OCI-LY7 (cell line): ENCODE measurements around the gene RHBDD1.

Experiments
- CTCF ChIP-seq: fragments of 200-600 bp; sonication (generic); conservative IDR thresholded peaks from 2 replicates; pipeline ENCODE4 v1.5.1; 2014; ENCODE audit warnings: mild to moderate bottlenecking, antibody characterized with exemption, low read length, moderate library complexity, mixed read lengths
- EZH2phosphoT487 ChIP-seq: fragments of 200-600 bp; sonication (generic); IDR thresholded peaks from 2 replicates; pipeline ENCODE4 v1.6.1; 2018; ENCODE audit warnings: low read depth, borderline replicate concordance, mild to moderate bottlenecking, mixed run types, antibody characterized with exemption, low read length, moderate library complexity, mixed read lengths

GRCh38 chr2:226836548-226836885 lies 663 bp downstream of the RHBDD1 start:
- TF ChIP-seq CTCF (no peak), EZH2phosphoT487 (no peak)
